ENCODE results near the gene FER1L5. TPM values are rescaled to one million over a fixed set of nuclear protein-coding genes. Genes with fewer than 3 reads are reported as not detected.

Gene FER1L5
- total RNA-seq, 2 experiments from 2014 or later: not detected

GRCh38 chr2:96618596-96619283 lies 23.8 kb upstream of the FER1L5 start:
- CTCF ChIA-PET: interaction anchor here (0.9 to 2.5 kb wide), 9 partner anchors 10 to 333 kb away, joined by 3 to 13 read pairs (median 5); no protein-coding TSS in a partner anchor

DNA sequence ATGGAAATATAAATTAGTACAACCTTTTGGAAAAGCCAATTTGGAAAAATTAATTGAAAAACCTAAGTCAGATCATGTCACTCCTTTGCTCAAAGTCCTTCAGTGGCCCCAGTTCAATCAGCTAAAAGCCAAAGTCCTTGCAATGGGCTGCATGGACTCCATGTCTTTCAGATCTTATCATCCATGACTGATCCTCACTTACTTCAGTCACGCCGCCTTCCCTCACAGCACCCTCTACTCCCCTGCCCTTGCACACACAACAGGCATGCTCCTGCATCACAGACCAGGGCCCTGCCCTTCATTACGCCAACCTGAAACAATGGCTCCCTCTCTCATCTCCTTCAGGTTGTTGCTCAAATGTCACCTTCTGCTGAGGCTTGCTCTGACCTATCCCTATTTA lies 20.0 kb upstream of the FER1L5 start:
- no peak for DNase-seq
- H3K36me3 Mint-ChIP-seq: peaks cover 45% of the 10 kb centered on the region
- H3K27me3 Mint-ChIP-seq: no peaks in the 10 kb centered on the region
- peaks cover 26% of the 10 kb centered on the region for H3K4me1 Mint-ChIP-seq
- peak overlapping the region; percentile 8 for H3K27ac Mint-ChIP-seq
- no peaks in the 10 kb centered on the region for H3K9me3 Mint-ChIP-seq (ENCODE audit: low read depth)
- CTCF ChIA-PET: no interaction called here
- ATAC-seq: no peak
- H3K4me3 Mint-ChIP-seq: no peak overlapping the region

More at GRCh38 chr2:96618596-96619283, 23.8 kb upstream of the FER1L5 start:
- DNase-seq: no peak
- Mint-ChIP-seq H3K4me1 (peaks cover 45% of the 10 kb centered on the region), H3K36me3 (peaks cover 51% of the 10 kb centered on the region), H3K4me3 (no peak overlapping the region), H3K27me3 (no peaks in the 10 kb centered on the region), H3K27ac (peak overlapping the region; percentile 58), H3K9me3 (ENCODE audit: low read depth) (no peaks in the 10 kb centered on the region)
- no peak for ATAC-seq

GRCh38 chr2:96623116-96623515 lies 19.4 kb upstream of the FER1L5 start:
- Mint-ChIP-seq H3K36me3 (peaks cover 50% of the 10 kb centered on the region), H3K4me3 (no peak overlapping the region), H3K9me3 (ENCODE audit: low read depth) (no peaks in the 10 kb centered on the region), H3K27ac (no peak overlapping the region), H3K27me3 (no peaks in the 10 kb centered on the region), H3K4me1 (peaks cover 25% of the 10 kb centered on the region)
- DNase-seq (no peak), ATAC-seq (no peak)
- CTCF ChIA-PET: interaction anchor here (1.3 kb wide), 1 partner anchor 13 kb away, joined by 3 read pairs; no protein-coding TSS in a partner anchor

- Mint-ChIP-seq H3K36me3 (peaks cover 51% of the 10 kb centered on the region), H3K4me1 (peaks cover 17% of the 10 kb centered on the region), H3K27me3 (no peaks in the 10 kb centered on the region), H3K27ac (no peak overlapping the region), H3K4me3 (no peak overlapping the region), H3K9me3 (ENCODE audit: low read depth) (no peaks in the 10 kb centered on the region)
- DNase-seq: no peak
- ATAC-seq: no peak
- CTCF ChIA-PET: interaction anchor here (0.9 to 1.4 kb wide), 2 partner anchors 12 to 26 kb away, joined by 3 read pairs; partner anchors contain the start of gene KANSL3
Measured at GRCh38 chr2:96625571-96626552, 16.7 kb upstream of the FER1L5 start.

DNA sequence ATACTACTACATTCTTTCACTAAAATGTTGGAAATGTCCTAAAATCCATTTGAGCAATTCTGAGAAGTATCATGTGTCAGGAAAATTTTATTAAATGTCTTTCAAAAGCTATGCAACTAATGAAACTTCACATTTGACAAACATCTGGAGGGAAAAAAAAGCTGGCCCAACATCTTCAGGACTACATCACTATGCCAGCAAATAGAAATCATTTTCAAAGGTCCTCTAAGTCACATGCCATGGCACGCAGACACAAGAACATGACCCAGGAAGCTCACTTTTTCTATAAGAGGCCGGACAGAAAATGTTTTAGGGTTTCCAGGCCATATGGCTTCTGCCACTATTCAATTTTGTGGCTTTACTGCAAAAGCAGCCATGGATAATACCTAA lies 16.0 kb upstream of the FER1L5 start:
- H3K4me3 Mint-ChIP-seq: no peak overlapping the region
- H3K4me1 Mint-ChIP-seq: peaks cover 23% of the 10 kb centered on the region
- no peak overlapping the region for H3K27ac Mint-ChIP-seq
- ATAC-seq (no peak), DNase-seq (no peak)
- peaks cover 56% of the 10 kb centered on the region for H3K36me3 Mint-ChIP-seq
- no peaks in the 10 kb centered on the region for H3K27me3 Mint-ChIP-seq
- no peaks in the 10 kb centered on the region for H3K9me3 Mint-ChIP-seq (ENCODE audit: low read depth)
- CTCF ChIA-PET: interaction anchor here (0.9 to 1.4 kb wide), 2 partner anchors 11 to 26 kb away, joined by 3 read pairs; partner anchors contain the start of gene KANSL3

- Mint-ChIP-seq H3K9me3 (ENCODE audit: low read depth) (no peaks in the 10 kb centered on the region), H3K4me1 (peaks cover 52% of the 10 kb centered on the region), H3K27ac (no peak overlapping the region), H3K36me3 (peaks cover 72% of the 10 kb centered on the region), H3K4me3 (no peak overlapping the region), H3K27me3 (no peaks in the 10 kb centered on the region)
- DNase-seq (no peak), ATAC-seq (no peak)
- CTCF ChIA-PET: no interaction called here
Measured at GRCh38 chr2:96631804-96632435, 10.6 kb upstream of the FER1L5 start.

- Mint-ChIP-seq H3K36me3 (peaks cover 64% of the 10 kb centered on the region), H3K4me3 (no peak overlapping the region), H3K4me1 (peaks cover 54% of the 10 kb centered on the region), H3K27me3 (no peaks in the 10 kb centered on the region), H3K9me3 (ENCODE audit: low read depth) (no peaks in the 10 kb centered on the region), H3K27ac (no peak overlapping the region)
- CTCF ChIA-PET: interaction anchor here (0.9 to 1.5 kb wide), 2 partner anchors 9 to 30 kb away, joined by 4 to 6 read pairs; no protein-coding TSS in a partner anchor
- no peak for ATAC-seq
- DNase-seq: no peak
Measured at GRCh38 chr2:96633641-96634040, 8.9 kb upstream of the FER1L5 start.

DNA sequence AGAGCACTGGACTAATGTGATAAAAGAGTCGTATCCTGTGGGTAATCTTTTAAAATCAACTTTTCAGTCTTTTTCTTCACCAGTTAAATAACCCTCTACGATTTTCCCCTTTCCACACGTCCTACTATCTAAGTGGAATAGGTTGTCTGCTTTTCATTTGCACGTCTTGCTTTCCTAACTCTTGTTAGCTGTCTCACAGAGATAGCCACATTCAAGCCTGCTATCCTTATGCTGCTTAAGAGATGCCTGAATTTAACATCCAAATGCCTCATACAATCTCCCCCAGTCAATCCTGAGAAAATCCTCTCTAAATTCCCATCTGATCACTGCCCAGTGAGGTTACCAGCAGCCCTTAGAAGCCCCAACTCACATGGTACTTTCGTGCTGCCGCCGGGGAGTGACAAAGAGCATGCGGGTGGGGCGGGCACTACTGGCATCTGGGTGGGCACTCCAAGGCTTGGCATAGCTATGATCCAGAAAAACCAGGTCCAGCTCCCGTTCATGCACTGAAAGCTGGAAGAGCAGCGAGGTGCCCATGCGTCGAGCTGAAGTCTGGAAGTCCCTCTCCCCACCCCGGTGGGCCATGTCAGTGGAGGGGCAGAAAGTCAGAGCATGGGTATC lies 5.9 kb upstream of the FER1L5 start:
- Mint-ChIP-seq H3K4me1 (peaks cover 46% of the 10 kb centered on the region), H3K9me3 (ENCODE audit: low read depth) (no peaks in the 10 kb centered on the region), H3K27ac (peak overlapping the region; percentile 94), H3K27me3 (peaks cover 11% of the 10 kb centered on the region), H3K36me3 (peaks cover 42% of the 10 kb centered on the region), H3K4me3 (peak overlapping the region; percentile 80)
- CTCF ChIA-PET: interaction anchor here (0.7 to 3.7 kb wide), 8 partner anchors 13 to 476 kb away, joined by 3 to 15 read pairs (median 3); no protein-coding TSS in a partner anchor
- ATAC-seq: no peak
- DNase-seq: no peak

GRCh38 chr2:96637385-96638143 lies 5.0 kb upstream of the FER1L5 start:
- Mint-ChIP-seq H3K4me1 (peaks cover 41% of the 10 kb centered on the region), H3K4me3 (peak overlapping the region; percentile 80), H3K9me3 (ENCODE audit: low read depth) (no peaks in the 10 kb centered on the region), H3K36me3 (peaks cover 36% of the 10 kb centered on the region), H3K27me3 (peaks cover 11% of the 10 kb centered on the region), H3K27ac (peak overlapping the region; percentile 94)
- ATAC-seq (peak; percentile 87), DNase-seq (peak; percentile 89)
- CTCF ChIA-PET: interaction anchor here (0.7 to 3.7 kb wide), 10 partner anchors 12 to 220 kb away, joined by 3 to 15 read pairs (median 3); partner anchors contain the start of gene ANKRD39

GRCh38 chr2:96638144-96639121 lies 4.1 kb upstream of the FER1L5 start, which contains the start of gene KANSL3:
Gene KANSL3 (minus strand): TSS chr2:96638312. CDS start chr2:96637135, 1,177 bp downstream.
- DNase-seq (peak; percentile 93), ATAC-seq (peak; percentile 84)
- peaks cover 41% of the 10 kb centered on the region for H3K4me1 Mint-ChIP-seq
- H3K27me3 Mint-ChIP-seq: peaks cover 11% of the 10 kb centered on the region
- H3K36me3 Mint-ChIP-seq: peaks cover 33% of the 10 kb centered on the region
- H3K27ac Mint-ChIP-seq: peak within 1 kb of the TSS; percentile 94
- no peaks in the 10 kb centered on the region for H3K9me3 Mint-ChIP-seq (ENCODE audit: low read depth)
- CTCF ChIA-PET: interaction anchor here (0.9 to 3.7 kb wide), 5 partner anchors 13 to 164 kb away, joined by 3 to 15 read pairs (median 4); no protein-coding TSS in a partner anchor
- peak within 1 kb of the TSS; percentile 80 for H3K4me3 Mint-ChIP-seq

GRCh38 chr2:96647681-96648080 lies 5.1 kb downstream of the FER1L5 start:
- no peak for ATAC-seq
- no peak overlapping the region for H3K4me3 Mint-ChIP-seq
- CTCF ChIA-PET: no interaction called here

More at GRCh38 chr2:96647681-96648080, 5.1 kb downstream of the FER1L5 start:
- no peaks in the 10 kb centered on the region for H3K4me1 Mint-ChIP-seq
- peaks cover 6% of the 10 kb centered on the region for H3K27me3 Mint-ChIP-seq
- H3K27ac Mint-ChIP-seq: no peak overlapping the region
- no peaks in the 10 kb centered on the region for H3K9me3 Mint-ChIP-seq (ENCODE audit: low read depth)
- H3K36me3 Mint-ChIP-seq: no peaks in the 10 kb centered on the region
- DNase-seq: no peak

All from activated CD8-positive, alpha-beta memory T cell treated with anti-CD3 and anti-CD28 coated beads, Interleukin-2, amount 10 ng/mL, durations not matched to agents 7 days and 5 days (primary cell).